Transverse colon (tissue), 4 donors: ENCODE measurements around the gene ALKBH4.

Experiments used
- CTCF ChIP-seq, 5 experiments: fragments of 200-600 bp in 3 of 5; fragments of 450-650 bp in 2 of 5; sonication (generic) in 3 of 5; IDR thresholded peaks; 1 replicate in 2 of 5; 2 replicates in 3 of 5; pipeline ENCODE4 v1.5.1; 2016 to 2017; ENCODE audit warnings: antibody characterized with exemption in 5 of 5, inconsistent platforms in 3 of 5, mild to moderate bottlenecking in 2 of 5, moderate library complexity in 1 of 5
- EP300 ChIP-seq: sonication (generic); formaldehyde crosslinking; IDR thresholded peaks from one replicate; pipeline ENCODE4 v1.6.1; 2017; ENCODE audit warnings: antibody characterized with exemption, low read depth
- POLR2A ChIP-seq: fragments of 450-650 bp; IDR thresholded peaks from one replicate; pipeline ENCODE4 v1.6.1; 2016; ENCODE audit warnings: antibody characterized with exemption, mild to moderate bottlenecking, moderate library complexity
- POLR2AphosphoS5 ChIP-seq, 3 donors: sonication (generic); formaldehyde crosslinking; IDR thresholded peaks; one replicate each; pipeline ENCODE4 v1.6.1; 2016; ENCODE audit warnings: antibody characterized with exemption in 3 of 3

DNA sequence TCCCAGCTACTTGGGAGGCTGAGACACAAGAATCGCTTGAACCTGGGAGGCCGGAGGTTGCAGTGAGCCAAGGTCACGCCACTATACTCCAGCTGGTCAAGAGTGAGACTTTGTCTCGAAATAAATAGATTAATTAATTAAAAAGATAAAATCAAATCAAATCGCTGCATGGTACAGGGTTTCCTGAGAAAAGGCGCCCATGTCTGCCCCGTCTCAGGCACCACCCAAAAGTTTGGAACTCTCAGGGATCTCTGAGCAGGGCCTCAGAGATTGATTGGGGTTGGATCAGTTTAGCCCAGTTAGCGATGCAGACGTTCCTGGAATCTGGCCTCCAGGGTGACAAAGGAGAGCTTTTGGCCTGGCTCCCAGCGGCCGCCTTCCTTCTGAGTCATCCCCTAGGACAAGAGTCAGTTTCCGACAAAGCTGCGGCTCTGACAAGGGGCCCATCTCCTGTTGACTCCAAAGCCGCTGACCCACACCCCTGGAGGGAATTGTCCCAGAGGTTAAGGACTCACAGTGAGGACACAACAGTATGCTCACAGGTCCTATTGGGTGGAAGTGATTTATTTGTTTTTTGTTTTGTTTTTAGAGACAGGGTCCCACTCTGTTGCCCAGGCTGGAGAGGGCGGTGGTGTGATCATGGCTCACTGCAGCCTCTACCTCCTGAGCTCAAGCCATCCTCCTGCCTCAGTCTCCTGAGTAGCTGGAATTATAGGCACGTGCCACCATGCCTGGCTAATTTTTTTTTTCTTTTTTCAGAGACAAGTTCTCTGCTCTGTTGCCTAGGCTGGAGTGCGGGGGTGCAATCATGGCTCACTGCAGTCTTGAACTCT lies 24.5 kb downstream of the ALKBH4 start:
- no peak for TF ChIP-seq CTCF (IDR thresholded peaks at IDR 0.05)
- no peak for TF ChIP-seq POLR2A
- no peak for TF ChIP-seq POLR2AphosphoS5 (IDR thresholded peaks at IDR 0.05)
- TF ChIP-seq EP300, result no peak
